SKM-1 treated with dmso at 0.1 percent for 144 hours (cell line): ENCODE measurements around the gene TENT4B.
"Not testable (repeated sequence)": the region's sequence is repeated elsewhere in the genome, so short reads cannot be mapped to it uniquely, and the experiment has no call there.

Experiments used
- DNase-seq: peaks from one replicate; lab custom pipeline; 2025; ENCODE audit not compliant: unreplicated experiment; lab: John Stamatoyannopoulos, UW

The TENT4B gene

GRCh38 chr16:50153596-50154419, 702 bp downstream of the TENT4B start:
- DNase-seq = no peak

- no peak for DNase-seq
Observed at GRCh38 chr16:50154420-50154950, 1.4 kb downstream of the TENT4B start.

GRCh38 chr16:50155925-50156324, 2.8 kb downstream of the TENT4B start:
- no peak for DNase-seq

GRCh38 chr16:50156590-50156989, 3.5 kb downstream of the TENT4B start:
- DNase-seq = no peak

GRCh38 chr16:50160495-50161164, 7.5 kb downstream of the TENT4B start:
- DNase-seq = no peak

GRCh38 chr16:50161950-50162349, 8.8 kb downstream of the TENT4B start:
- no peak for DNase-seq

- no peak for DNase-seq
Observed at GRCh38 chr16:50165473-50165872, 12.4 kb downstream of the TENT4B start.

GRCh38 chr16:50166511-50167500, 13.7 kb downstream of the TENT4B start:
- no peak for DNase-seq

GRCh38 chr16:50167556-50167955, 14.4 kb downstream of the TENT4B start:
- no peak for DNase-seq

GRCh38 chr16:50169555-50170096, 16.5 kb downstream of the TENT4B start:
- DNase-seq = peak; percentile 40

- DNase-seq = not testable (repeated sequence)
Observed at GRCh38 chr16:50171773-50172172, 18.7 kb downstream of the TENT4B start.

GRCh38 chr16:50172195-50172922, 19.3 kb downstream of the TENT4B start:
- DNase-seq = no peak

- DNase-seq = no peak
Observed at GRCh38 chr16:50173316-50173715, 20.2 kb downstream of the TENT4B start.

- DNase-seq = no peak
Observed at GRCh38 chr16:50178491-50178941, 25.4 kb downstream of the TENT4B start.

GRCh38 chr16:50182441-50182840, 29.3 kb downstream of the TENT4B start:
- DNase-seq = no peak

GRCh38 chr16:50183316-50183715, 30.2 kb downstream of the TENT4B start:
- no peak for DNase-seq

GRCh38 chr16:50185005-50185505, 31.9 kb downstream of the TENT4B start:
- no peak for DNase-seq

GRCh38 chr16:50188619-50189136, 35.6 kb downstream of the TENT4B start:
- DNase-seq = no peak

GRCh38 chr16:50190292-50190691, 37.2 kb downstream of the TENT4B start:
- DNase-seq = no peak
